RKO (cell line): ENCODE data around the gene DBT.
"Not testable (repeated sequence)": the region's sequence is repeated elsewhere in the genome, so short reads cannot be mapped to it uniquely, and the experiment has no call there.

Experiments used
- DNase-seq: peaks from one replicate; pipeline ENCODE4 v3.0.0-alpha.2; 2016; ENCODE audit warnings: low spot score

The DBT gene

GRCh38 chr1:100250807-100251206 is 1.2 kb upstream of the DBT start:
- no peak for DNase-seq

DNA sequence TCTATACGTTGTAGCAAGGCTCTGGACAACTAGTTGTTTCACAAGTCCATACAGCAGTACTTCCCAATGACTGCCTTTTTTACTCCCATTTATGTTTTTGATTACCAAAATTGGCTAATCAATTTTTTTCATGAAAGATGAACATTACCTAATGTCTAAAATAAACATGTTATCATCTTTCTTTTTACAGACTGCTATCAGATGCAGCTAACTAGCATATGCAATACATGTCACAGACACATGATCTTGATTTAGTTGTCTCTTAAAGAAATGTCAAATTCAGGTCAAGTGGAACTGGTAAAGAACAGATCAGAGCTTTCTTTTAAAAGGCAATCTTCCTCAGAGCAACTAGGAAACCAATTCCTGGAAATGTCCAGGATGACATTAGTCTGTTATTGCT is 630 bp upstream of the DBT start:
- no peak for DNase-seq

DNA sequence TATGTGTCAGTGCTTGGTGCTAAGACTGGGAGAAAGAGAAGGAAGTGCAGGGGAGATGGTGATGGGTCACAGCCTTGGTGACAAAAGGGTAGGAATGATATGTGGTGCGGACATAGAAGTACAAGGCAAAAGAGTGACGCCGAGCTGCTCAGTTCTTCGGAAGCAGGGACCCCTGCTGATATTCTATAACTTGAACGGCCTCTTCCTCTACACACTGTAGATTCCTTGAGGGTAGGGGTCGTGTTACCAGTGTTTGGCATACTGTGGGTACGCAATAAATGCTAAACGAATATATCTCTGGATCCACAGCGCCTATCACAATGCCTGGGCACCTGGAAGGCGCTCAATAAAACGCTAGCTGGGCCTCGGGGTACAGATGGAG is 488 bp downstream of the DBT start:
- peak; percentile 65 for DNase-seq

DNA sequence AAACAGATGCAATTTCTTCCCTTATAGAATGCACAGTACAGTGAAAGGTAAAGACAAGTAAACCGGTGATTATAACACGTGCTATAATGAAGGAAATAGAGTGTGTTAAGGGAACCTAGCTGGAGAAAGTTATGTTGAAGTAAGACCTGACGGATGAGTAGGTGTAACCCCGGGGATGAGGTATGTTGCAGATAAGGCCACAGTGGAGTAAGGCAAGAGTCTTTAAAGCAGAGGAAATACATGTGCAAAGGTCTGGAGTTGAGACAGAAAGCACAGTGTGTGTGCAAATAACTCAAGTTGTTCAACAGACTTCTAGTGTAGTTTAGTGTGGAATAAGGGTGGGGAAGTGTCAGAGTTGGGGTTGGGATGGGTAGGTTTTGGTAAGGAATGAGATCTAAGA is 2.9 kb downstream of the DBT start:
- no peak for DNase-seq

GRCh38 chr1:100240631-100241030 is 9.0 kb downstream of the DBT start:
- no peak for DNase-seq

GRCh38 chr1:100239961-100240360 is 9.7 kb downstream of the DBT start:
- no peak for DNase-seq

DNA sequence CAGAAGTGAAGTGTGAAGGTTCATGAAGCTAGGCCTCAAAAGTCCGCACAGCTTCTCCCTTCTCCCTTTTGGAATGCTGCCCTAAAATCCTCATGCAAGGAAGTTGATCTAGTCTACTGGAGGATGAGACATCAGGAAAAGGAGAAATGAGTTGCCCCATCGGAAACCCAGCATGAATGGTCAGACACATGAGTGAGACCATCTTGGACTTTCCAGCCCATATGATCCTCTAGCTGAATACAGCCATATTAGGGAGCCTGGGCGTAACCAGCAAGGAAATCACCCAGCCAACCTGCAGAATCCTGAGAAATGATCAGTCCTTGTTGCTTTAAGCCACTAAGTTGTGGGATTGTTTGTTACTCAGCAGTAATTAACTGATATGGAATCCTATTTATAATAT is 12.5 kb downstream of the DBT start:
- no peak for DNase-seq

GRCh38 chr1:100234432-100234831 is 15.2 kb downstream of the DBT start:
- DNase-seq = peak; percentile 61

- DNase-seq = not testable (repeated sequence)
Observed at GRCh38 chr1:100233566-100233965, 16.1 kb downstream of the DBT start.

GRCh38 chr1:100232156-100232555 is 17.5 kb downstream of the DBT start:
- DNase-seq = no peak

- DNase-seq = no peak
Observed at GRCh38 chr1:100231721-100232120, 17.9 kb downstream of the DBT start.

DNA sequence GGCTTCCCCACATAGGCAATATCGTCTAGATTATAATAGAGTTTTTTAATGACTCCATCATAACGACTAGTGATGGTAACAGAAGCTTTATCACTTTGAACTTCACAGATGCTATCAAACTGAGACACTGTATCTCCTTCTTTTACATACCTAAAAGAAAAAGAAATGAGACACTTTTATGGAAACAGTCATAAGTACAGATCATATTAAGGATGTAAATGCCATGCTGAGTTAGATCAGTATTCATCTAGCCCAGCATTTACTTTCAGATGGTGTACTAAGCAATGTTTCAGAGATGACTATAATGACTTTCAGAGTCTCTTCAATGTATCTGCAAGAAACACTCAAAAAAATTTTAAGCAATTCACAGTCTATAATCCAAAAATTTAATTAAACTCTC is 18.9 kb downstream of the DBT start:
- DNase-seq = no peak

- DNase-seq = no peak
Observed at GRCh38 chr1:100229681-100230443, 19.8 kb downstream of the DBT start.

- no peak for DNase-seq
Observed at GRCh38 chr1:100222428-100222827, 27.2 kb downstream of the DBT start.

DNA sequence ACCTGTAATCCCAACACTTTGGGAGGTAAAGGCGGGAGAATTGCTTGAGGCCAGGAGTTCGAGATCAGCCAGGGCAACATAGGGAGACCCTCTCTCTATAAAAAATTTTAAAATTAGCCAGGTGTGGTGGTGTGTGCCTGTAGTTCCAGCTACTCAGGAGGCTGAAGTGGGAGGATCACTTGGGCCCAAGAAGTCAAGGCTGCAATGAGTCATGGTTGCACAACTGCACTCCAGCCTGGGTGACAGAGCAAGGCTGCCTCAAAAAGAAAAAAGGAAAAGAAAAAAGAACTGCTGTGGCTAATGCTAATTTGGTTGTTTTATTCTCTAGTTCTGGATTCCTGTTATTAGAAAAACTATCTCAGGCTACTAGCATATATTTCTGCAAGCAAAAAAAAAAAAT is 29.8 kb downstream of the DBT start:
- peak; percentile 11 for DNase-seq

- DNase-seq = no peak
Observed at GRCh38 chr1:100219457-100219856, 30.2 kb downstream of the DBT start.

DNA sequence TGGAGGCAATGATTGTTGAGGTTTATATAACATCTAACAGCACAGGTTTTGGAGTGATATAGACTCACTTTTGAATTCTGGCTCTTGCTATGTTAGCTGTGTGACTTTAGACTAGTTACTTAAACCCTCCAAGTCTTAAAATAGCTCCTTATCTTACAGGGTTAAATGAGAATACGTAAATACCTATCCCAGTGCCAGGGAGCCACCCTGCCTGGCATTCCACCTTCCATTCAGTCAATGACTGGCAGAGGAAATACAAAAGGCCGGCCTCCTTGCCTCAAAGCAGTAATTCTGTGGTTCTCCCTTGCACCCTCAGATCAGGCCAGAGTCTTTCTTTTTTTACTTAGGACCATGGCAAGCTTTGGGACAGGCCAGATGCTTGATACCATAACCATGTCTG is 31.8 kb downstream of the DBT start:
- DNase-seq = no peak

GRCh38 chr1:100215101-100215500 is 34.5 kb downstream of the DBT start:
- DNase-seq = no peak

DNA sequence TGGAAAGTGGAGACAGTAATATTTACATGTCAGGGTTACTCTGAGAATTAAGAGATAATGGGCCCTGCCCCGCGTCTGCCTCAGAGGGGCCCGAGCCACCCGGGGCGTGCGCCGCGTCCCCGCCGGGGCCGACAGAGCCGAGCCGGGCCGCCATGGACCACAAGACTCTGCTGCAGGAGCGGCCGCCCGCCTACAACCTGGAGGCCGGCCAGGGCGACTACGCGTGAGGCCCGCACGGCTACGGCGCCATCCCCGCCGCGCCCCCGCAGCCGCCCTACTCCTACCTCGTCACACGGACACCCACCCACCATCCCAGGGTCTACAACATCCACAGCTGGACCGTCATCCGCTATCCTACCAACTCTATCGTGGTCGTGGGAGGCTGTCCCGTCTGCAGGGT is 36.5 kb downstream of the DBT start:
- no peak for DNase-seq

DNA sequence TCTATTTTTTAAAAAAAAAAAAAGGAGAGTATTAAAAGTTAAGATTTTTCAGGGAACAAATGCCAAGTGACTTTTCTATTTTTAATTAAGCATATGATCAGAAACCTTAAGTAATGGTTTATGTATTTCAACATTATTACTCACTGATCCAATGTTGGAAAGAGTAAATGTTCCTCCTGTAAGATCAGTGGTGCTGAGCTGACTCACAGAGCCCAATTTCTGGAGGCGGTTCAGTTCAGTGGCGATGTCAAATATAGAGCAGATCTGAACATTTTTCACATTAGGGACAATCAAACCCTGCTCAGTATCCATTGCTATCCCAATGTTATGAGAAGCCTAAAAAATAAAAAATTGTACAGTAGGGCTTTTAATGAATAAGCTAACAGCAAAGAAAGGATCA is 43.3 kb downstream of the DBT start:
- no peak for DNase-seq

DNA sequence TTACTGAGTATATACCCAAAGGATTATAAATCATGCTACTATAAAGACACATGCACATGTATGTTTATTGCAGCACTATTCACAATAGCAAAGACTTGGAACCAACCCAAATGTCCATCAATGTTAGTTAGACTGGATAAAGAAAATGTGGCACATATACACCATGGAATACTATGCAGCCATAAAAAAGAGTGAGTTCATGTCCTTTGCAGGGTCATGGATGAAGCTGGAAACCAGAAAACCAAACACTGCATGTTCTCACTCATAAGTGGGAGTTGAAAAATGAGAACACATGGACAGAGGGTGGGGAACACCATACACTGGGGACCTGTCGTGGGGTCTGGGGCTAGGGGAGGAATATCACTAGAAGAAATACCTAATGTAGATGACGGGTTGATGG is 44.0 kb downstream of the DBT start:
- DNase-seq = not testable (repeated sequence)

DNA sequence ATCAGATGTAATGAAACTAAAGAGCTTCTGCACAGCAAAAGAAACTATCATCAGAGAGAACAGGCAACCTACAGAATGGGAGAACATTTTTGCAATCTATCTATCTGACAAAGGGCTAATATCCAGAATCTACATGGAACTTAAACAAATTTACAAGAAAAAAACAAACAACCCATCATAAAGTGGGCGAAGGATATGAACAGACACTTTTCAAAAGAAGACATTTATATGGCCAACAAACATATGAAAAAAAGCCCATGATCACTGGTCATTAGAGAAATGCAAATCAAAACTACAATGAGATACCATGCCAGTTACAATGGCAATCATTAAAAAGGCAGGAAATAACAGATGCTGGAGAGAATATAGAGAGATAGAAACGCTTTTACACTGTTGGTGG is 44.5 kb downstream of the DBT start:
- not testable (repeated sequence) for DNase-seq

GRCh38 chr1:100202703-100203102 is 46.9 kb downstream of the DBT start:
- not testable (repeated sequence) for DNase-seq

GRCh38 chr1:100200060-100200459 is 49.6 kb downstream of the DBT start:
- DNase-seq = not testable (repeated sequence)
